ENCODE results near the gene ST3GAL2. TPM values are rescaled to one million over a fixed set of nuclear protein-coding genes. Genes with fewer than 3 reads are reported as not detected.
A peak's percentile ranks its signal among the peaks of the same experiment; 100 is the strongest.

The ST3GAL2 gene
- total RNA-seq, 1 donor from 2014 or later = 52.3 TPM

DNA sequence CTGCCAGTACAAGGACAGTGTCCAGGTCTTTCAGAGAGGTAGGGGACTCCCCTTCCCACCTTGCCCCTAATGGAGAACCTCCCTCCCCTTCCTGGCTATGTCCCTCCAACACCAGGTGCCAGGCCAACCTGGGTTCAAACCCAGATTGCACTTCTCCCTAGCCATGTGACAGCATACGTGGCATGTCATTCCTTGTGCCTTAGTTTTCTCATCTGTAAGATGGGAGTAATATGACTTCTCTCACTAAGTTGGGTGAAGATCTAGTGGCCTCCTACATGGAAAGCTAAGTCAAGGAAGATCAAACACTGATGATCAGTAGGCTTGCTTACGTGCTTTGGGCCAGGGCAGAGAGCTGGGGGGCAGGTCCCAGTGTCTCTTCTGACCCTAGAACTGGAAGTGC is 24.3 kb upstream of the ST3GAL2 start:
- intact Hi-C loops (cut with DNase I) = no loop called here

DNA sequence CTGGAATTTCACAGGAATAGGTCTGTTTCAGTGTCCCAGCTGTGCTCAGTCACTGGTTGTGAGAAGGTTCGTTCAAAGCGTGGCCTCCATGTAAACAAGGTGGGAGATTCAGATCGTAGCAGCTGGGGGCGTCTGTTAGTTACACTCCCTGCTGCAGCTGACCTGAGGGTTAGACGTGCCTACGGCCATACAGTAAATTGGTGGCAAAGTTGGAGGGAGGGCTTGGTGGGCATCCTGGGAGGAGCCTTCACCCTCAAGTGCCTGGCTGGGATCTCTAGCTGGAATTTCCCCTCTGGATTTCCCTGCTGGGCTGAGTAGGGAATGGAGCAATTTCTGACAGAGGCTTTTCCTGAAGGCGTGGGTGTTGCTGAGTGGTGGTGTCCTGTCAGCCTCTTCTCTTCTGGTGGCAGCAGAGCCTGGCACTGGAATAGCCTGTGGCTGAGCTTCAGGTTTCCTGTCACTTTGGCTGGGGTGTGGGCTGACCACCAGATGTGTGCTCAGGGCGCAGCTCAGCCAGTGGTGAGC is 21.9 kb upstream of the ST3GAL2 start:
- no peaks in the 10 kb centered on the region for H3K9me3 ChIP-seq
- no peak overlapping the region for H3K4me3 ChIP-seq
- DNase-seq (ENCODE audit: low spot score in 2 of 2) = no peak
- TF ChIP-seq, protein P1, sequence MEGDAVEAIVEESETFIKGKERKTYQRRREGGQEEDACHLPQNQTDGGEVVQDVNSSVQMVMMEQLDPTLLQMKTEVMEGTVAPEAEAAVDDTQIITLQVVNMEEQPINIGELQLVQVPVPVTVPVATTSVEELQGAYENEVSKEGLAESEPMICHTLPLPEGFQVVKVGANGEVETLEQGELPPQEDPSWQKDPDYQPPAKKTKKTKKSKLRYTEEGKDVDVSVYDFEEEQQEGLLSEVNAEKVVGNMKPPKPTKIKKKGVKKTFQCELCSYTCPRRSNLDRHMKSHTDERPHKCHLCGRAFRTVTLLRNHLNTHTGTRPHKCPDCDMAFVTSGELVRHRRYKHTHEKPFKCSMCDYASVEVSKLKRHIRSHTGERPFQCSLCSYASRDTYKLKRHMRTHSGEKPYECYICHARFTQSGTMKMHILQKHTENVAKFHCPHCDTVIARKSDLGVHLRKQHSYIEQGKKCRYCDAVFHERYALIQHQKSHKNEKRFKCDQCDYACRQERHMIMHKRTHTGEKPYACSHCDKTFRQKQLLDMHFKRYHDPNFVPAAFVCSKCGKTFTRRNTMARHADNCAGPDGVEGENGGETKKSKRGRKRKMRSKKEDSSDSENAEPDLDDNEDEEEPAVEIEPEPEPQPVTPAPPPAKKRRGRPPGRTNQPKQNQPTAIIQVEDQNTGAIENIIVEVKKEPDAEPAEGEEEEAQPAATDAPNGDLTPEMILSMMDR (IDR thresholded peaks at IDR 0.05) = no peak
- H3K4me1 ChIP-seq = no peaks in the 10 kb centered on the region
- H3K27ac ChIP-seq = no peak overlapping the region
- H3K27me3 ChIP-seq = no peaks in the 10 kb centered on the region
- H3K36me3 ChIP-seq = peaks cover 11 to 14% of the 10 kb centered on the region in 2 donors
- intact Hi-C loops (cut with DNase I) = no loop called here

More for the DNA sequence above, 24.3 kb upstream of the ST3GAL2 start:
- TF ChIP-seq, protein P1 (IDR thresholded peaks at IDR 0.05) = no peak
- H3K27ac ChIP-seq = no peak overlapping the region
- peaks cover 23 to 27% of the 10 kb centered on the region in 2 donors for H3K36me3 ChIP-seq
- no peak for DNase-seq (ENCODE audit: low spot score in 2 of 2)
- no peaks in the 10 kb centered on the region for H3K4me1 ChIP-seq
- H3K9me3 ChIP-seq = no peaks in the 10 kb centered on the region
- H3K27me3 ChIP-seq = no peaks in the 10 kb centered on the region
- H3K4me3 ChIP-seq = no peak overlapping the region

DNA sequence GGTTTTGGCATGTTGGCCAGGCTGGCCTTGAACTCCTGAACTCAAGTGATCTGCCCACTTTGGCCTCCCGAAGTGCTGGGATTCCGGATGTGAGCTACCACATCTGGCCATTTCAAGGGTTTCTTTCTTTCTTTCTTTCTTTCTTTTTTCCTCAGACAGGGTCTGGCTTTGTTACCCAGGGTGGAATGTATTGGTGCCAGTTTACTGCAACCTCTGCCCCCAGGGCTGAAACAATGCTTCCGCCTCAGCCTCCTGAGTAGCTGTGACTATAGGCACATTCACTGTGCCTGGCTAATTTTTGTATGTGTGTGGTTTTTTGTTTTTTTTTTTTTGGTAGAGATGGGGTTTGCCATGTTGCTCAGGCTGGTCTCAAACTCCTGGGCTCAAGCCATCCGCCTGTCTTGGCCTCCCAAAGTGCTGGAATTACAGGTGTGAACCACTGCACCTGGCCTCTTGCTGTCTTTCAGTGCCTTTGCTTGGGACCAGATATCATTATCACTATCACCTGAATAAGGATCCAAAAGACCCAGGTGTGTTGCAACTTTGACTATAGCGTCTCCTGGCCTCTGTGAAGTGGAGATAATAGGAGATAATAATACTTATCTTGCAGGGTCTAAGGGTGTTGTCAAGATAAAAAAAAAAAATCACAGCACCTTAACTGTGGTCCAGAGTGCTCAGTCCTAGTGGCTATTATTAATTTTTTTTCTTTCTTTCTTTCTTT is 18.7 kb upstream of the ST3GAL2 start:
- no peaks in the 10 kb centered on the region for H3K9me3 ChIP-seq
- H3K27ac ChIP-seq = no peak overlapping the region
- TF ChIP-seq, protein P1 (IDR thresholded peaks at IDR 0.05) = no peak
- H3K27me3 ChIP-seq = no peaks in the 10 kb centered on the region
- intact Hi-C loops (cut with DNase I) = no loop called here
- H3K4me1 ChIP-seq = peaks cover 0 to 6% of the 10 kb centered on the region in 2 donors
- no peak overlapping the region for H3K4me3 ChIP-seq
- H3K36me3 ChIP-seq = no peaks in the 10 kb centered on the region
- no peak for DNase-seq (ENCODE audit: low spot score in 2 of 2)

DNA sequence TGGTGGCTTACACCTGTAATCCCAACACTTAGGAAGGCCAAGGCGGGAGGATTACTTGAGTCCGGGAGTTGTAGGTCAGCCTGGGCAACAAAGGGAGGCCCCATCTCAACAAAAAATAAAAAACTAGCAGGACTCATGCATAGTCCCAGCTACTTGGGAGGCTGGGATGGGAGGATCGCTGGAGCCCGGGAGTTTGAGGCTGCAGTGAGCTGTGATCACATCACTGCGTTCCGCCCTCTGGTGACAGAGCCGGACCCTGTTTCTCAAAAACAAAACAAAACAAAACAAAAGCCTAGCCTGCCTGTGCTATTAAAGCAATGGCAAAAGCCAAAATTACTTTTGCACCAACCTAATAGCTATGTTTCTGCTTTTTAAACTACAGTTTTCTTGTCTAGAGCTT is 17.0 kb upstream of the ST3GAL2 start:
- TF ChIP-seq, protein P1 (IDR thresholded peaks at IDR 0.05) = no peak
- Histone ChIP-seq H3K36me3 (no peaks in the 10 kb centered on the region), H3K4me3 (peak overlapping the region in 1 of 2 donors; percentile 97), H3K9me3 (no peaks in the 10 kb centered on the region), H3K27me3 (no peaks in the 10 kb centered on the region), H3K27ac (no peak overlapping the region), H3K4me1 (peaks cover 0 to 6% of the 10 kb centered on the region in 2 donors)
- no peak for DNase-seq (ENCODE audit: low spot score in 2 of 2)
- intact Hi-C loops (cut with DNase I) = no loop called here

DNA sequence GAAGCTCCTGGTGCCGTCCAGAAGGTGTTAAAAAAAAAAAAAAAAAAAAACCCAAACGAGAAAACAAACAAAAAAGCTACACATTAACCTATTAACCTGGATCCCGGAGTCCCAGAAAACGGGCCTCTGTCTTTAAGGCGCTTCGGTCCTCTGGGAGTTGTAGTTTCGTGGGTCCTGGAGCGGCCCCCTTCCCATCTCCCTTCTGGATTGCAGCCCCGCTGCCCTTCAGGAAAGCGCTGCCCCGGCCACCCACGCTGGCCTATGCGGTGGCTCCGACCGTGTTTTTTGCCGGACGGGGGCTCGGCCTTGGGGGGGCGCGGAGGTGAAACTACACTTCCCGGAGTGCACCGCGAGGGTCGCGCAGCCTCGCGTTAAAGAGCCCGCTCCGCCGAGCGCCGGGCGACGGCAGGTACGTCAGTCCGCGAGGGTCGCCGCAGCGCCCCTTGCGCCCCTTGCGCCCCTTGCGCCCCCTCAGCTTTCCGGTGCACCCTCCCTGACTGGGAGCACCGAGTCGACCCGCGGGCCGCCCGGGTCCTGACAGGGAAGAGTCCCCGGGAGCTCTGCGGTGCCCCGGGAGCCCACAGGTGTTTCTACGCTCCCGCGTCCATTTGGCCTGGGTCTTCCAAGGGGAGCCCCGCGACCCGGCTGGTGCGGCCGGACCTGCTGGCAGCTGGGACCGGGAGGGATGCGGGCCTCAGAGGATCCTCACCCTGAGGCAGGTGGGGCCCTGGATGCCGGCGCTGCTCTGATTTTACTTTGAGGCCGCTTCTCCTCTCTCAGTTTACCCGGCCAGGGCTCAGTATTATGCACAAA is 15.5 kb upstream of the ST3GAL2 start, which contains the start of gene FCSK:
Gene FCSK, plus strand, starts transcription at position 374 of the 813 bp plus-strand sequence. CDS start 8,596 bp downstream, outside the sequence.
- intact Hi-C loops (cut with DNase I) = loop anchor here (1.0 kb wide), 2 partner anchors 15 to 73 kb away; partner anchors contain the start of gene ST3GAL2
- TF ChIP-seq, protein P1 (IDR thresholded peaks at IDR 0.05) = no peak
- Histone ChIP-seq H3K9me3 (no peaks in the 10 kb centered on the region), H3K4me3 (peak within 1 kb of the TSS; percentile 87 to 97), H3K27me3 (no peaks in the 10 kb centered on the region), H3K4me1 (peaks cover 0 to 6% of the 10 kb centered on the region in 2 donors), H3K36me3 (no peaks in the 10 kb centered on the region), H3K27ac (peak within 1 kb of the TSS; percentile 85 to 94)
- DNase-seq (ENCODE audit: low spot score in 2 of 2) = peak in 1 of 2 donors; percentile 75
